ENCODE data around the gene TIGD7.

TIGD7 gene

GRCh38 chr16:3306078-3306477, 848 bp upstream of the TIGD7 start:
- H3K4me1 ChIP-seq (ENCODE audit: control insufficient read depth, insufficient read depth, low read length), result peaks cover 10% of the 10 kb centered on the region
- H3K9me3 ChIP-seq (replicated peaks; ENCODE audit: low read length), result peaks cover 21% of the 10 kb centered on the region
- peak overlapping the region; percentile 82 for H3K4me2 ChIP-seq (ENCODE audit: low read length)
- H3K4me3 ChIP-seq (ENCODE audit: low read length), result peak overlapping the region; percentile 83
- H3K9ac ChIP-seq (ENCODE audit: low read depth, low read length), result peak overlapping the region; percentile 90
- no peaks in the 10 kb centered on the region for H3K27me3 ChIP-seq (ENCODE audit: control insufficient read depth, insufficient read depth, low read length)
- peaks cover 48% of the 10 kb centered on the region for H3K36me3 ChIP-seq (ENCODE audit: insufficient read depth, low read length)

GRCh38 chr16:3304370-3304769, 860 bp downstream of the TIGD7 start:
- H3K4me3 ChIP-seq (ENCODE audit: low read length), result peak overlapping the region; percentile 83
- peaks cover 19% of the 10 kb centered on the region for H3K9me3 ChIP-seq (replicated peaks; ENCODE audit: low read length)

GRCh38 chr16:3295783-3296182, 9.4 kb downstream of the TIGD7 start:
- peaks cover 30% of the 10 kb centered on the region for H3K9me3 ChIP-seq (replicated peaks; ENCODE audit: low read length)

More at GRCh38 chr16:3304370-3304769, 860 bp downstream of the TIGD7 start:
- Histone ChIP-seq H3K27me3 (ENCODE audit: control insufficient read depth, insufficient read depth, low read length) (no peaks in the 10 kb centered on the region), H3K9ac (ENCODE audit: low read depth, low read length) (peak overlapping the region; percentile 90), H3K4me2 (ENCODE audit: low read length) (peak overlapping the region; percentile 82), H3K36me3 (ENCODE audit: insufficient read depth, low read length) (peaks cover 53% of the 10 kb centered on the region), H3K4me1 (ENCODE audit: control insufficient read depth, insufficient read depth, low read length) (peaks cover 10% of the 10 kb centered on the region)

GRCh38 chr16:3295209-3295608, 10.0 kb downstream of the TIGD7 start:
- Histone ChIP-seq H3K36me3 (ENCODE audit: insufficient read depth, low read length) (peaks cover 66% of the 10 kb centered on the region), H3K4me2 (ENCODE audit: low read length) (no peak overlapping the region), H3K27me3 (ENCODE audit: control insufficient read depth, insufficient read depth, low read length) (no peaks in the 10 kb centered on the region), H3K4me1 (ENCODE audit: control insufficient read depth, insufficient read depth, low read length) (peaks cover 3% of the 10 kb centered on the region), H3K4me3 (ENCODE audit: low read length) (no peak overlapping the region), H3K9me3 (replicated peaks; ENCODE audit: low read length) (peaks cover 36% of the 10 kb centered on the region), H3K9ac (ENCODE audit: low read depth, low read length) (no peak overlapping the region)

More at GRCh38 chr16:3295783-3296182, 9.4 kb downstream of the TIGD7 start:
- peaks cover 3% of the 10 kb centered on the region for H3K4me1 ChIP-seq (ENCODE audit: control insufficient read depth, insufficient read depth, low read length)
- H3K4me3 ChIP-seq (ENCODE audit: low read length), result no peak overlapping the region
- H3K9ac ChIP-seq (ENCODE audit: low read depth, low read length), result no peak overlapping the region
- no peaks in the 10 kb centered on the region for H3K27me3 ChIP-seq (ENCODE audit: control insufficient read depth, insufficient read depth, low read length)
- peaks cover 66% of the 10 kb centered on the region for H3K36me3 ChIP-seq (ENCODE audit: insufficient read depth, low read length)
- H3K4me2 ChIP-seq (ENCODE audit: low read length), result no peak overlapping the region

- Histone ChIP-seq H3K4me3 (ENCODE audit: low read length) (no peak overlapping the region), H3K36me3 (ENCODE audit: insufficient read depth, low read length) (peaks cover 75% of the 10 kb centered on the region), H3K9me3 (replicated peaks; ENCODE audit: low read length) (peaks cover 49% of the 10 kb centered on the region), H3K9ac (ENCODE audit: low read depth, low read length) (no peak overlapping the region), H3K27me3 (ENCODE audit: control insufficient read depth, insufficient read depth, low read length) (no peaks in the 10 kb centered on the region), H3K4me1 (ENCODE audit: control insufficient read depth, insufficient read depth, low read length) (peaks cover 3% of the 10 kb centered on the region), H3K4me2 (ENCODE audit: low read length) (no peak overlapping the region)
Observed at GRCh38 chr16:3292604-3293003, 12.6 kb downstream of the TIGD7 start.

- Histone ChIP-seq H3K27me3 (ENCODE audit: control insufficient read depth, insufficient read depth, low read length) (no peaks in the 10 kb centered on the region), H3K9ac (ENCODE audit: low read depth, low read length) (no peak overlapping the region), H3K4me3 (ENCODE audit: low read length) (no peak overlapping the region), H3K9me3 (replicated peaks; ENCODE audit: low read length) (peaks cover 38% of the 10 kb centered on the region), H3K36me3 (ENCODE audit: insufficient read depth, low read length) (peaks cover 84% of the 10 kb centered on the region), H3K4me2 (ENCODE audit: low read length) (no peak overlapping the region), H3K4me1 (ENCODE audit: control insufficient read depth, insufficient read depth, low read length) (peaks cover 5% of the 10 kb centered on the region)
Observed at GRCh38 chr16:3289998-3290673, 15.1 kb downstream of the TIGD7 start.

- Histone ChIP-seq H3K4me1 (ENCODE audit: control insufficient read depth, insufficient read depth, low read length) (peaks cover 11% of the 10 kb centered on the region), H3K36me3 (ENCODE audit: insufficient read depth, low read length) (peaks cover 43% of the 10 kb centered on the region), H3K9ac (ENCODE audit: low read depth, low read length) (no peak overlapping the region), H3K27me3 (ENCODE audit: control insufficient read depth, insufficient read depth, low read length) (no peaks in the 10 kb centered on the region), H3K9me3 (replicated peaks; ENCODE audit: low read length) (peaks cover 12% of the 10 kb centered on the region), H3K4me2 (ENCODE audit: low read length) (peak overlapping the region; percentile 95), H3K4me3 (ENCODE audit: low read length) (peak overlapping the region; percentile 92)
Observed at GRCh38 chr16:3285131-3285530, 20.1 kb downstream of the TIGD7 start.

GRCh38 chr16:3283543-3284447, 21.4 kb downstream of the TIGD7 start:
- peak overlapping the region; percentile 92 for H3K4me3 ChIP-seq (ENCODE audit: low read length)
- peak overlapping the region; percentile 98 for H3K9ac ChIP-seq (ENCODE audit: low read depth, low read length)
- H3K36me3 ChIP-seq (ENCODE audit: insufficient read depth, low read length), result peaks cover 30% of the 10 kb centered on the region
- H3K4me1 ChIP-seq (ENCODE audit: control insufficient read depth, insufficient read depth, low read length), result peaks cover 11% of the 10 kb centered on the region
- peak overlapping the region; percentile 95 for H3K4me2 ChIP-seq (ENCODE audit: low read length)
- H3K9me3 ChIP-seq (replicated peaks; ENCODE audit: low read length), result no peaks in the 10 kb centered on the region
- H3K27me3 ChIP-seq (ENCODE audit: control insufficient read depth, insufficient read depth, low read length), result no peaks in the 10 kb centered on the region

GRCh38 chr16:3282730-3283542, 22.3 kb downstream of the TIGD7 start, which contains the start of gene ZNF263:
Gene ZNF263 (plus strand): TSS chr16:3283491. CDS start chr16:3283819, 328 bp downstream.
- peak within 1 kb of the TSS; percentile 92 for H3K4me3 ChIP-seq (ENCODE audit: low read length)
- H3K4me2 ChIP-seq (ENCODE audit: low read length), result peak within 1 kb of the TSS; percentile 95
- no peaks in the 10 kb centered on the region for H3K9me3 ChIP-seq (replicated peaks; ENCODE audit: low read length)
- peaks cover 24% of the 10 kb centered on the region for H3K36me3 ChIP-seq (ENCODE audit: insufficient read depth, low read length)
- peaks cover 11% of the 10 kb centered on the region for H3K4me1 ChIP-seq (ENCODE audit: control insufficient read depth, insufficient read depth, low read length)
- peak within 1 kb of the TSS; percentile 98 for H3K9ac ChIP-seq (ENCODE audit: low read depth, low read length)
- H3K27me3 ChIP-seq (ENCODE audit: control insufficient read depth, insufficient read depth, low read length), result no peaks in the 10 kb centered on the region

GRCh38 chr16:3282103-3282729, 23.0 kb downstream of the TIGD7 start:
- Histone ChIP-seq H3K4me2 (ENCODE audit: low read length) (peak overlapping the region; percentile 95), H3K9me3 (replicated peaks; ENCODE audit: low read length) (no peaks in the 10 kb centered on the region), H3K36me3 (ENCODE audit: insufficient read depth, low read length) (peaks cover 20% of the 10 kb centered on the region), H3K4me3 (ENCODE audit: low read length) (peak overlapping the region; percentile 92), H3K4me1 (ENCODE audit: control insufficient read depth, insufficient read depth, low read length) (peaks cover 11% of the 10 kb centered on the region), H3K27me3 (ENCODE audit: control insufficient read depth, insufficient read depth, low read length) (peaks cover 2% of the 10 kb centered on the region), H3K9ac (ENCODE audit: low read depth, low read length) (peak overlapping the region; percentile 98)
